GM18861 (cell line): ENCODE data around the gene EFCAB6.

Experiments used
- ATAC-seq: cut with Tn5 transposase; IDR thresholded peaks from one replicate; pipeline ENCODE4 v1.9.1; 2021; ENCODE audit not compliant: unreplicated experiment

The EFCAB6 gene

GRCh38 chr22:43818981-43819380 lies 6.9 kb upstream of the EFCAB6 start:
- ATAC-seq: no peak

- ATAC-seq: no peak
Observed at GRCh38 chr22:43817402-43817801, 5.3 kb upstream of the EFCAB6 start.

GRCh38 chr22:43814264-43814663 lies 2.2 kb upstream of the EFCAB6 start:
- ATAC-seq: no peak

- ATAC-seq: no peak
Observed at GRCh38 chr22:43812890-43813289, 785 bp upstream of the EFCAB6 start.

- ATAC-seq: no peak
Observed at GRCh38 chr22:43811777-43812148, 342 bp downstream of the EFCAB6 start.

- ATAC-seq: no peak
Observed at GRCh38 chr22:43802897-43803495, 9.1 kb downstream of the EFCAB6 start.

GRCh38 chr22:43800970-43801369 lies 11.1 kb downstream of the EFCAB6 start:
- no peak for ATAC-seq

GRCh38 chr22:43798492-43798891 lies 13.6 kb downstream of the EFCAB6 start:
- peak; percentile 56 for ATAC-seq

- no peak for ATAC-seq
Observed at GRCh38 chr22:43796567-43796966, 15.5 kb downstream of the EFCAB6 start.

GRCh38 chr22:43795320-43795719 lies 16.8 kb downstream of the EFCAB6 start:
- no peak for ATAC-seq

GRCh38 chr22:43792905-43793304 lies 19.2 kb downstream of the EFCAB6 start:
- ATAC-seq: no peak

GRCh38 chr22:43789452-43789851 lies 22.7 kb downstream of the EFCAB6 start:
- no peak for ATAC-seq

GRCh38 chr22:43783777-43784176 lies 28.3 kb downstream of the EFCAB6 start:
- no peak for ATAC-seq

GRCh38 chr22:43782448-43782847 lies 29.7 kb downstream of the EFCAB6 start:
- ATAC-seq: no peak

GRCh38 chr22:43777286-43777685 lies 34.8 kb downstream of the EFCAB6 start:
- ATAC-seq: no peak

- no peak for ATAC-seq
Observed at GRCh38 chr22:43776081-43776670, 35.9 kb downstream of the EFCAB6 start.

- ATAC-seq: no peak
Observed at GRCh38 chr22:43774318-43774915, 37.7 kb downstream of the EFCAB6 start.

GRCh38 chr22:43772831-43773230 lies 39.3 kb downstream of the EFCAB6 start:
- ATAC-seq: no peak

- no peak for ATAC-seq
Observed at GRCh38 chr22:43755452-43755851, 56.7 kb downstream of the EFCAB6 start.

- ATAC-seq: no peak
Observed at GRCh38 chr22:43755011-43755410, 57.1 kb downstream of the EFCAB6 start.

- no peak for ATAC-seq
Observed at GRCh38 chr22:43754176-43754575, 57.9 kb downstream of the EFCAB6 start.

GRCh38 chr22:43753688-43754087 lies 58.4 kb downstream of the EFCAB6 start:
- no peak for ATAC-seq

GRCh38 chr22:43750751-43751150 lies 61.4 kb downstream of the EFCAB6 start:
- ATAC-seq: no peak
